ENCODE results near the gene CDK16. TPM values are rescaled to one million over a fixed set of nuclear protein-coding genes. Genes with fewer than 3 reads are reported as not detected.

CDK16 gene
- polyA plus RNA-seq, 1 donor = 65.2 TPM

DNA sequence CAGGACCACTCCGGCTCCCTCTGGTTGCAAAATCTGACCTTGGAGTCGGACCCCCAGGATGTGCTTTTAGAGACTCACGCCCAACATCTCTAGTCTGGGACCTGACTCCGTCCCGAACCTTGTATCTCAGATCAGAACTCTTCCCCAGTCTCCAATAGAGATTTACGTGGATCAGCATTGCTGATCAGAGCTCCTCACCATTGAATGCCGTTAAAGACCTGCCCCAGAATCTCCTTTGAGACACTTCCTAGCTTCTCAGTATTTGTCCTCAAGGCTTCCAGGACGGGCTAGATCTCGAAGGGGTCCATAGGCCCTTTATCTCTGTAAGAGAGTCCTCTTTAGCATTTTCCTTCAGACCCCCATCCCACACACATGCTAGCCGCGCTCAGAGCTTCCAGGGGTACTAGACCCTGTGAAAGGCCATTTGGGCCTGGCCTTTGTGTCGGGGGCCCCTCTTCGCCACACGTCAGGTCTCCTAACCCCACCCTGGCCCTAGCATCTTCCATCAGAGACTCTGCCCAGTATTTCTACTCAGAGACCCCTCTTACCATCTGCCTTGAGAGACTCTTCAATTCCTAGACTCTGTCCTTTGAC, 24.2 kb upstream of the CDK16 start:
- Histone ChIP-seq H3K9me3 (ENCODE audit: control insufficient read depth, low read depth, low read length) (no peaks in the 10 kb centered on the region), H3K4me1 (ENCODE audit: control insufficient read depth, insufficient read depth, low read length) (peaks cover 25% of the 10 kb centered on the region), H3K4me3 (ENCODE audit: low read length) (peak overlapping the region; percentile 98), H3K27ac (ENCODE audit: low read length) (peak overlapping the region; percentile 93), H3K36me3 (ENCODE audit: control insufficient read depth, insufficient read depth, low read length) (peaks cover 21% of the 10 kb centered on the region), H3K27me3 (ENCODE audit: control insufficient read depth, insufficient read depth, low read length) (no peaks in the 10 kb centered on the region)
- peak in 1 of 2 donors; percentile 40 for DNase-seq
- WGBS (ENCODE audit: insufficient coverage, low lambda C conversion rate) = no CpG with 5 or more reads among the region's 14 CpGs

DNA sequence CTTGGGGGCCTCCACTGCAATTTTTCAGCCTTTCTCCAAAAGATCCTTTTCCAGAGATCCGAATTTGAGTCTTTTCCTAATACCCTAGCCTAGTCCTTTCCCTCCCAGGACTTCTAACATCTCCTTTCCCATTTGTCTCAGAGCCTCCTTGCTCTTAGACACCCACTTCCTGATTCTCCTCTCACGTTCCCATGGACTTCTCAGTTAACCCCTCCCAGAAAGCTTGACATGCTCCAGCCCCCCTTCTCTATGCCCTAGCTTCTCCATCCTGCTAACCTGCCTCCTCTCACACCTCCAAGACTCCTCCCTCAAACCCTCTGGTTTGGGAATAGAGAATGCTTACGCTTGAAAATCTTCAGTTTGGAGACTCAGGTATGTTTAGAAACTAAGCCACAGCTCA, 22.4 kb upstream of the CDK16 start:
- Histone ChIP-seq H3K4me3 (ENCODE audit: low read length) (no peak overlapping the region), H3K9me3 (ENCODE audit: control insufficient read depth, low read depth, low read length) (no peaks in the 10 kb centered on the region), H3K36me3 (ENCODE audit: control insufficient read depth, insufficient read depth, low read length) (peaks cover 34% of the 10 kb centered on the region), H3K27ac (ENCODE audit: low read length) (no peak overlapping the region), H3K27me3 (ENCODE audit: control insufficient read depth, insufficient read depth, low read length) (no peaks in the 10 kb centered on the region), H3K4me1 (ENCODE audit: control insufficient read depth, insufficient read depth, low read length) (peaks cover 29% of the 10 kb centered on the region)
- no peak for DNase-seq
- no CpG with 5 or more reads among the region's 3 CpGs for WGBS (ENCODE audit: insufficient coverage, low lambda C conversion rate)

DNA sequence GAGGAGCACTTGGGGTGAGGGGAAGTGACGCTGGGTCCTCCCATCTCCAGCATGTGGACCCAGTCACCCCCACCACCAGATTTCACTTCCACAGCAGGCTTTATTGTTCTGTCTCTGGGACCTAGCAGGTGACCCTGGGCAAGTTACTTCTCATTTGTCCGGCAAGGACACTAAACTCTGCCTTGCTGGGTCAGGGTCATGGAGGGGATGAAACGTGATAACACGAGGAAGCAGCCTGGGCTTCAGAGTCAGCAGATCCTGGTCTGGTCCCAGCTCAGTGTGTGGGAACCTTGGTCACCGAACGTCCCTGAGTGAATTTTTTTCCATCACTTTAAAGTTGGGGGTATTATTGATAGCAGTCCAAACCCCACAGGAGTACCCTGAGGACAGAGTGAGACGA, 21.0 kb upstream of the CDK16 start:
- no peak overlapping the region for H3K4me3 ChIP-seq (ENCODE audit: low read length)
- H3K27me3 ChIP-seq (ENCODE audit: control insufficient read depth, insufficient read depth, low read length) = no peaks in the 10 kb centered on the region
- peaks cover 48% of the 10 kb centered on the region for H3K36me3 ChIP-seq (ENCODE audit: control insufficient read depth, insufficient read depth, low read length)
- DNase-seq = no peak
- H3K9me3 ChIP-seq (ENCODE audit: control insufficient read depth, low read depth, low read length) = no peaks in the 10 kb centered on the region
- no peak overlapping the region for H3K27ac ChIP-seq (ENCODE audit: low read length)
- WGBS (ENCODE audit: insufficient coverage, low lambda C conversion rate) = no CpG with 5 or more reads among the region's 7 CpGs
- peaks cover 36% of the 10 kb centered on the region for H3K4me1 ChIP-seq (ENCODE audit: control insufficient read depth, insufficient read depth, low read length)

DNA sequence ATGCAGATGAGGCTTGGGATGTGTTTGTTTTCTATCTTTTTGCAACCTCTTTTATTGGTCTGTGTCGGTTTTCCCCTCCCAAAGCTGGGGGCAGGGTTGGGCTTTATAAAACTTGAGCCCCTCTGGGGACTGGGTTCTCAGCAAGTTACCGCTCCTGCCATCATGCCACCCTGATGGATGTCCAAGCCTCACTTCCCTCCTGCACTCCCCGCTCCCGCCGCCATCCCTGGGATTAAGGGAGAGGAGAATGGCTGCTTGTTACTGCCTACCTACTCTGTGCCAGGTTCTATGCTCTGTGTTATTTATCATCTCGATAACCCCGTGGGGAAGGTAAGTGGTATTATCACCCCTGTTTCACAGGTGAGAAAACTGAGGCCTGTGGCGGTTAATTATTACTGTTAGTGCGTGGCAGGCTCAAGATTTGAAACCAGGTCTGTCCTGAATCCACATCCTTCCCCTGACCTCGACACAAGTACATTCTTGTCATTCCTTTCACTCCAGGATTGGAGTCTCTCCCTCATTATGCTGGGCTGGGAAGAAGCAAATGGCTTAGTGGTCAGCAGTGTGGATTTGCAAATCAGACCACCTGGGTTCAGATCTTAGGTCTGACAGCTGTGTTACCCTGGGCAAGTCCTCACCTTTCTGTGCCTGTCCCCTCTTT, 20.3 kb upstream of the CDK16 start:
- DNase-seq = no peak
- H3K4me1 ChIP-seq (ENCODE audit: control insufficient read depth, insufficient read depth, low read length) = peaks cover 36% of the 10 kb centered on the region
- peaks cover 54% of the 10 kb centered on the region for H3K36me3 ChIP-seq (ENCODE audit: control insufficient read depth, insufficient read depth, low read length)
- H3K27me3 ChIP-seq (ENCODE audit: control insufficient read depth, insufficient read depth, low read length) = no peaks in the 10 kb centered on the region
- H3K27ac ChIP-seq (ENCODE audit: low read length) = no peak overlapping the region
- H3K9me3 ChIP-seq (ENCODE audit: control insufficient read depth, low read depth, low read length) = no peaks in the 10 kb centered on the region
- no peak overlapping the region for H3K4me3 ChIP-seq (ENCODE audit: low read length)
- no CpG with 5 or more reads among the region's 10 CpGs for WGBS (ENCODE audit: insufficient coverage, low lambda C conversion rate)

DNA sequence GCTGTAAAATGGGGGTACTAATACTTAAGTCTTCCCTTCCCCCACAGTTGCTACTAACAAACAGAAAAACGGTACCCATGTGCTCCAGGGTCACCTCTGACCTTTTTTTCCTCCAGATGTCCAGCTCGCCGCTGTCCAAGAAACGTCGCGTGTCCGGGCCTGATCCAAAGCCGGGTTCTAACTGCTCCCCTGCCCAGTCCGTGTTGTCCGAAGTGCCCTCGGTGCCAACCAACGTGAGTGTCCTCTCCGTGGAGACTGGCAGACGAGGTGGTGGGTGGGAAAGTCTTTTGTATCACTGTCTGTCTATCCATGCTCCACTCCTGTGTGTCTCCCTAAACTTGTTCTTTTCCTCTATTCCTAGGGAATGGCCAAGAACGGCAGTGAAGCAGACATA, 19.8 kb upstream of the CDK16 start:
- Histone ChIP-seq H3K27ac (ENCODE audit: low read length) (no peak overlapping the region), H3K4me3 (ENCODE audit: low read length) (no peak overlapping the region), H3K9me3 (ENCODE audit: control insufficient read depth, low read depth, low read length) (no peaks in the 10 kb centered on the region), H3K4me1 (ENCODE audit: control insufficient read depth, insufficient read depth, low read length) (peaks cover 36% of the 10 kb centered on the region), H3K27me3 (ENCODE audit: control insufficient read depth, insufficient read depth, low read length) (no peaks in the 10 kb centered on the region), H3K36me3 (ENCODE audit: control insufficient read depth, insufficient read depth, low read length) (peaks cover 58% of the 10 kb centered on the region)
- no peak for DNase-seq
- WGBS (ENCODE audit: insufficient coverage, low lambda C conversion rate) = no CpG with 5 or more reads among the region's 15 CpGs

DNA sequence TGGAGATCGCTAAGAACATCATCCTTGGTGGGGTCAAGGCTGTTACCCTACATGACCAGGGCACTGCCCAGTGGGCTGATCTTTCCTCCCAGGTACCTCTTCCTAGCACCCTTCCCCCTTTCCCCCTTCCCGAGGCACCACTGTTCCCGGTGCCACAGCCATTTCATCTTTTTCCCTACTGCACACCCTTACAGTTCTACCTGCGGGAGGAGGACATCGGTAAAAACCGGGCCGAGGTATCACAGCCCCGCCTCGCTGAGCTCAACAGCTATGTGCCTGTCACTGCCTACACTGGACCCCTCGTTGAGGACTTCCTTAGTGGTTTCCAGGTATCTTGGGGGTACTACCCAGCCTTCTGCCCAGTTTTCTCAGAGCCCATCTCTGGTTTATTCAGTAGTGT, 19.2 kb upstream of the CDK16 start:
- no peak for DNase-seq
- no CpG with 5 or more reads among the region's 10 CpGs for WGBS (ENCODE audit: insufficient coverage, low lambda C conversion rate)
- H3K27ac ChIP-seq (ENCODE audit: low read length) = no peak overlapping the region
- H3K27me3 ChIP-seq (ENCODE audit: control insufficient read depth, insufficient read depth, low read length) = no peaks in the 10 kb centered on the region
- H3K36me3 ChIP-seq (ENCODE audit: control insufficient read depth, insufficient read depth, low read length) = peaks cover 61% of the 10 kb centered on the region
- no peaks in the 10 kb centered on the region for H3K9me3 ChIP-seq (ENCODE audit: control insufficient read depth, low read depth, low read length)
- no peak overlapping the region for H3K4me3 ChIP-seq (ENCODE audit: low read length)
- H3K4me1 ChIP-seq (ENCODE audit: control insufficient read depth, insufficient read depth, low read length) = peaks cover 36% of the 10 kb centered on the region

DNA sequence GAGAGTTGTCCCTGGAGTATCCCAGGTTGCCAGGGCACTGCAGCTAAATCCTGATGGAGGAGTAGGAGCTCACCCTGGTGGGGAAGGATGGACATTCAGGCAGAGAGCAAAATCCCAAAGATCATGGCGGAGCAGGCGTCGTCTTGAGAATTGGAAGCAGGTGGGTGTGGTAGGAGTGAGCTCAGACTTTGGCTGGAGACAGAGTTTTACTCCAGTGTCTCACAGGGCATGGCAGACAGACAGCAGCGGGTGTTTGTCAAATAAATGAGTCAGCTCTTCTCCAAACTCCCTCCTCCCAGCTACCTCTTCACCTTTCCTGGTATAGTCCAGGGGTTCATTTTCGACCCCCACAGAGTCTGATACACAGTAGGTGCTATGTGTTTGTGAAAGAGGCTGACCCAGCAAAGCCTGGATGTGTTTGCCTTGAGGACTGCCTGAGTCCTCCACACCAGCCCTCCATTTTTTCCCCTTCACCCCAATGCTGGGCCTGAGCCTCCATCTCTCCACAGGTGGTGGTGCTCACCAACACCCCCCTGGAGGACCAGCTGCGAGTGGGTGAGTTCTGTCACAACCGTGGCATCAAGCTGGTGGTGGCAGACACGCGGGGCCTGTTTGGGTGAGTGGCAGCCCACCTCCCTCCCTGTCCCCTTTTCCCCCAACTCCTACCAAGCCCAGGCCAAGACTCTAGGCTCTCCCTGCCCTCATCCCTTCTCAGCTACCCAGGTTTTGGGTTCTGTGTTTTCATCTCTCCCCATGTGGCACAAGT, 17.9 kb upstream of the CDK16 start:
- DNase-seq = peak in 1 of 2 donors; percentile 42
- Histone ChIP-seq H3K36me3 (ENCODE audit: control insufficient read depth, insufficient read depth, low read length) (peaks cover 72% of the 10 kb centered on the region), H3K27me3 (ENCODE audit: control insufficient read depth, insufficient read depth, low read length) (no peaks in the 10 kb centered on the region), H3K4me1 (ENCODE audit: control insufficient read depth, insufficient read depth, low read length) (peaks cover 28% of the 10 kb centered on the region), H3K27ac (ENCODE audit: low read length) (peak overlapping the region; percentile 55), H3K4me3 (ENCODE audit: low read length) (no peak overlapping the region), H3K9me3 (ENCODE audit: control insufficient read depth, low read depth, low read length) (no peaks in the 10 kb centered on the region)
- no CpG with 5 or more reads among the region's 9 CpGs for WGBS (ENCODE audit: insufficient coverage, low lambda C conversion rate)

DNA sequence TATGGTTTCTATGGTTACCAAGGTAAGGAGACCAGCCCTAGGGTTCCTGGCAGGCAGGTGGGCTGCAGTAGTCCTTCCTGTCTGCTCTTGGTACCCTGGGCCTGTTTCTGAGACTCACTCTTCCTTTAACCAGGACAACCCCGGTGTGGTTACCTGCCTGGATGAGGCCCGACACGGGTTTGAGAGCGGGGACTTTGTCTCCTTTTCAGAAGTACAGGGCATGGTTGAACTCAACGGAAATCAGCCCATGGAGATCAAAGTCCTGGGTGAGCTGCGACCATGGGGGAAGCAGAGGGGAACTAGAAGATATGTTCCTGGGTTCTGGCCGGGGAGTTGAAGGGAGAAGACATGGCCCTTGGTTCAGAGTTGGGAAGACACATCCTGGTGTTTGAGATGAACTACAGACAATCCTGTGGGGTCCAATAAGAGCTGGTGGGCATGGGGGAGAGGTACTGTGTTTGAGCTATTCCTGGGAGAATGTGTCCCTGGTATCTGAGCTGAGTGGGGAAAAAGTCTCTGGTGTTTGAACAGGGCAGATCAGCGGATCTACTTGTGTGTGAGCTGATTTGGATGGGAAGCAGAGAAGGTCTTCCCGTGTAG, 17.0 kb upstream of the CDK16 start:
- no peak overlapping the region for H3K4me3 ChIP-seq (ENCODE audit: low read length)
- no CpG with 5 or more reads among the region's 9 CpGs for WGBS (ENCODE audit: insufficient coverage, low lambda C conversion rate)
- no peaks in the 10 kb centered on the region for H3K27me3 ChIP-seq (ENCODE audit: control insufficient read depth, insufficient read depth, low read length)
- peak; percentile 45 to 79 for DNase-seq
- peaks cover 76% of the 10 kb centered on the region for H3K36me3 ChIP-seq (ENCODE audit: control insufficient read depth, insufficient read depth, low read length)
- H3K9me3 ChIP-seq (ENCODE audit: control insufficient read depth, low read depth, low read length) = no peaks in the 10 kb centered on the region
- peaks cover 20% of the 10 kb centered on the region for H3K4me1 ChIP-seq (ENCODE audit: control insufficient read depth, insufficient read depth, low read length)
- H3K27ac ChIP-seq (ENCODE audit: low read length) = peak overlapping the region; percentile 55

DNA sequence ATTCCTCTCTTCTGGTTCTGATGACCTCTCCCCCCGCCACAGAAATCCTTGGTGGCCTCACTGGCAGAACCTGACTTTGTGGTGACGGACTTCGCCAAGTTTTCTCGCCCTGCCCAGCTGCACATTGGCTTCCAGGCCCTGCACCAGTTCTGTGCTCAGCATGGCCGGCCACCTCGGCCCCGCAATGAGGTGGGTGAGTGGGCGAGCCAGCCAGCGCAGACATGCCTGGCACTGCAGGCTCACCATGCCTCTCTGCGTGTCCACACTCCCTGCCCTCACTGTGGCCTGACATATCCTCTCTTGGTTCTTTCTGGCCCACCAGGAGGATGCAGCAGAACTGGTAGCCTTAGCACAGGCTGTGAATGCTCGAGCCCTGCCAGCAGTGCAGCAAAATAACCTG, 16.2 kb upstream of the CDK16 start:
- H3K9me3 ChIP-seq (ENCODE audit: control insufficient read depth, low read depth, low read length) = no peaks in the 10 kb centered on the region
- H3K36me3 ChIP-seq (ENCODE audit: control insufficient read depth, insufficient read depth, low read length) = peaks cover 83% of the 10 kb centered on the region
- no peaks in the 10 kb centered on the region for H3K27me3 ChIP-seq (ENCODE audit: control insufficient read depth, insufficient read depth, low read length)
- H3K4me1 ChIP-seq (ENCODE audit: control insufficient read depth, insufficient read depth, low read length) = peaks cover 17% of the 10 kb centered on the region
- WGBS (ENCODE audit: insufficient coverage, low lambda C conversion rate) = no CpG with 5 or more reads among the region's 11 CpGs
- H3K4me3 ChIP-seq (ENCODE audit: low read length) = no peak overlapping the region
- H3K27ac ChIP-seq (ENCODE audit: low read length) = no peak overlapping the region
- no peak for DNase-seq

DNA sequence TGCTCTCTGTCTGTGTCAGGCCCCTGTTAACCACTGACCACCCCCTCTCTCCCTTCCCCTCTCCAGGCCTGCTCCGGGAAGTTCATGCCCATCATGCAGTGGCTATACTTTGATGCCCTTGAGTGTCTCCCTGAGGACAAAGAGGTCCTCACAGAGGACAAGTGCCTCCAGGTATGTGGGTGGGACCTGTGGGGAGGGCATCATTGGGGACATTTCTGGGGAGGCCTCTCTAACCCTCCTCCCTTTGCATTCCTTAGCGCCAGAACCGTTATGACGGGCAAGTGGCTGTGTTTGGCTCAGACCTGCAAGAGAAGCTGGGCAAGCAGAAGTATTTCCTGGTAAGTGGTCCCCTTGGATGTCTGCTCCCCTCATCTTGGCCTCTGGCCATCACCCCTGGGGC, 15.6 kb upstream of the CDK16 start:
- no peak for DNase-seq
- Histone ChIP-seq H3K4me1 (ENCODE audit: control insufficient read depth, insufficient read depth, low read length) (peaks cover 16% of the 10 kb centered on the region), H3K36me3 (ENCODE audit: control insufficient read depth, insufficient read depth, low read length) (peaks cover 85% of the 10 kb centered on the region), H3K4me3 (ENCODE audit: low read length) (no peak overlapping the region), H3K9me3 (ENCODE audit: control insufficient read depth, low read depth, low read length) (no peaks in the 10 kb centered on the region), H3K27me3 (ENCODE audit: control insufficient read depth, insufficient read depth, low read length) (no peaks in the 10 kb centered on the region), H3K27ac (ENCODE audit: low read length) (no peak overlapping the region)
- no CpG with 5 or more reads among the region's 4 CpGs for WGBS (ENCODE audit: insufficient coverage, low lambda C conversion rate)

All from large intestine (tissue), 3 donors.